IMR-90 (cell line): ENCODE measurements around the gene POMT2. TPM values are rescaled to one million over a fixed set of nuclear protein-coding genes. Genes with fewer than 3 reads are reported as not detected.

Experiments
- microRNA-seq, 2 experiments: library from miRNA; stranded (forward) in 1 of 2; unstranded in 1 of 2; fragments of 10-50 nt in 1 of 2; fragments of <30 nt in 1 of 2; gene quantifications in 1 of 2; microRNA quantifications in 1 of 2; one replicate each; pipeline versions ENCODE3 to v1.1.0; 2013 to 2020; ENCODE audit not compliant: insufficient read depth in 1 of 2, insufficient read length in 1 of 2, unreplicated experiment in 1 of 2
- polyA plus RNA-seq, 3 experiments: library from polyadenylated mRNA; depleted of rRNA; stranded (reverse); fragments of >200 nt; gene quantifications; 2 replicates each; pipeline ENCODE4 v1.2.3, GENCODE V29; 2012; ENCODE audit warnings: low replicate concordance in 1 of 3
- small RNA-seq, 5 experiments: library from RNA; depleted of rRNA; stranded (forward); fragments of <200 nt; gene quantifications; one replicate each; pipeline ENCODE3, GENCODE V24; 2012
- total RNA-seq: library from RNA; depleted of rRNA; stranded (reverse); fragments of >200 nt; gene quantifications from 2 replicates; pipeline ENCODE4 v1.2.3, GENCODE V29; 2012; rRNA removed

The POMT2 gene
- total and polyA plus RNA-seq, 2 of the 4 experiments (the other 2 are of a cell fraction), result 6.5 to 13.0 TPM

Small RNAs within 50 kb of the gene (microRNA-seq; reads per million reads assigned to microRNA genes)
- 0 reads per million in 2 experiments for gene MIR1260A

Small RNAs within 50 kb of the gene (small RNA-seq; reads per million reads assigned to genes)
- gene MIR1260A, result 0 reads per million in 5 experiments

Other genes with a start within 250 kb of the POMT2 start
- 12.9 and 13.1 TPM in 2 replicates for gene CIPC, start 222.6 kb downstream of the POMT2 start, total RNA-seq
- 5.6 and 6.6 TPM in 2 replicates for gene CIPC, start 222.6 kb downstream of the POMT2 start, polyA plus RNA-seq (2012; rRNA removed)
- gene ZDHHC22, start 179.1 kb downstream of the POMT2 start, total RNA-seq, result not detected in 2 replicates
- gene ZDHHC22, start 179.1 kb downstream of the POMT2 start, polyA plus RNA-seq (2012; rRNA removed), result not detected in 2 replicates
- gene TMEM63C, start 139.1 kb downstream of the POMT2 start, total RNA-seq, result under 0.01 TPM in 1 of 2 replicates, not detected in the other
- not detected in 2 replicates for gene TMEM63C, start 139.1 kb downstream of the POMT2 start, polyA plus RNA-seq (2012; rRNA removed)
- gene NGB, start 49.7 kb downstream of the POMT2 start, total RNA-seq, result not detected in 2 replicates
- gene NGB, start 49.7 kb downstream of the POMT2 start, polyA plus RNA-seq (2012; rRNA removed), result not detected in 2 replicates
- gene GSTZ1, start 153 bp upstream of the POMT2 start, total RNA-seq, result 25.0 and 29.0 TPM in 2 replicates
- 19.3 and 19.4 TPM in 2 replicates for gene GSTZ1, start 153 bp upstream of the POMT2 start, polyA plus RNA-seq (2012; rRNA removed)
- gene TMED8, start 56.2 kb upstream of the POMT2 start, total RNA-seq, result 5.0 and 6.9 TPM in 2 replicates
- 1.9 and 2.2 TPM in 2 replicates for gene TMED8, start 56.2 kb upstream of the POMT2 start, polyA plus RNA-seq (2012; rRNA removed)
- 1.3 and 1.7 TPM in 2 replicates for gene SAMD15, start 56.5 kb upstream of the POMT2 start, total RNA-seq
- gene SAMD15, start 56.5 kb upstream of the POMT2 start, polyA plus RNA-seq (2012; rRNA removed), result 0.17 and 0.68 TPM in 2 replicates
- under 0.01 TPM in 2 replicates for gene NOXRED1, start 102.6 kb upstream of the POMT2 start, total RNA-seq
- 0.06 and 0.14 TPM in 2 replicates for gene NOXRED1, start 102.6 kb upstream of the POMT2 start, polyA plus RNA-seq (2012; rRNA removed)
- 32.2 and 43.0 TPM in 2 replicates for gene VIPAS39, start 136.7 kb upstream of the POMT2 start, total RNA-seq
- 17.2 and 19.0 TPM in 2 replicates for gene VIPAS39, start 136.7 kb upstream of the POMT2 start, polyA plus RNA-seq (2012; rRNA removed)
- gene AHSA1, start 137.2 kb upstream of the POMT2 start, total RNA-seq, result 152 and 166 TPM in 2 replicates
- 190 and 252 TPM in 2 replicates for gene AHSA1, start 137.2 kb upstream of the POMT2 start, polyA plus RNA-seq (2012; rRNA removed)
- gene ISM2, start 177.9 kb upstream of the POMT2 start, total RNA-seq, result under 0.01 TPM in 2 replicates
- 0.12 and 0.19 TPM in 2 replicates for gene ISM2, start 177.9 kb upstream of the POMT2 start, polyA plus RNA-seq (2012; rRNA removed)